ENCODE results near the gene GULP1.
A peak's percentile ranks its signal among the peaks of the same experiment; 100 is the strongest.
"Not testable (repeated sequence)": the region's sequence is repeated elsewhere in the genome, so short reads cannot be mapped to it uniquely, and the experiment has no call there.

Gene GULP1, protein sequence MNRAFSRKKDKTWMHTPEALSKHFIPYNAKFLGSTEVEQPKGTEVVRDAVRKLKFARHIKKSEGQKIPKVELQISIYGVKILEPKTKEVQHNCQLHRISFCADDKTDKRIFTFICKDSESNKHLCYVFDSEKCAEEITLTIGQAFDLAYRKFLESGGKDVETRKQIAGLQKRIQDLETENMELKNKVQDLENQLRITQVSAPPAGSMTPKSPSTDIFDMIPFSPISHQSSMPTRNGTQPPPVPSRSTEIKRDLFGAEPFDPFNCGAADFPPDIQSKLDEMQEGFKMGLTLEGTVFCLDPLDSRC

DNA sequence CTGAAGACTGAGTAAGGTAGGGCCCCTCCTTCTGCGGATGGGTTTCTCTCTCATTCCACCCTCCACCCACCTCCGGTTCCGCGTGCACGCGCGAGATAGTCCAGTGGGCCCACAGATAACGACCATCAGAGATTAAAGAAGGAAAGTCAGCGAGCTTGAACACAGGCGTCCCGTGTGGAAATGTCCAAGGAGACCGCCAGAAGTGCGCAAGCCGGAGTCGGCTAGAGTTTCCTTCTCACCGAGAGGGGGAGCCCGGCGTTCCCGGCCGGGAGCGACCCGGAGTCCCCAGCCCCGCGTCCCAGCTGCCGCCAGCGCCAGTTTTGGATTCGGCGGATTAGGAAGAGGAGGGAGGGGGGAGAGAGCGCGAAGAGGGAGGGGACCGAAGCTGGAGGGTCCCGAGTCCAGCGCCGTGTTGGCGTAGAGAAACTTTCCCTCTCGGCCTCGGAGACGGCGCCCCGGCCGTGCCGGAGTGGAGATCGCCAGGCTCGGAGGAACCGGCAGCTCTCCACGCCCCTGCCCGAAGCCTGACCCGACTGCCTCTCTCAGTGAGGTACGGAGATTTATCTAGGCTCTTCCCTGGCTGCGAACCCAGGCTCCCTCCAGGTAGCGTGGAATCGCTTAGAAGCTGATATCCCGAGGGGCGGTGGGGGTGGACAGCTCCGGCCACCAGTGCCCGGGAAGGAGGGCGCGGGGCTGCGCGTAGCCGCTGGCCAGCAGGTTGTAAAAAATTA is at the start of gene GULP1:
Gene GULP1 (plus strand): TSS at position 258 of the 731 bp plus-strand sequence. CDS start 185,829 bp downstream, outside the sequence.
- DNase-seq, result peak; percentile 47

GRCh38 chr2:188243381-188243780 is 48.3 kb upstream of the GULP1 start:
- DNase-seq, result no peak

DNA sequence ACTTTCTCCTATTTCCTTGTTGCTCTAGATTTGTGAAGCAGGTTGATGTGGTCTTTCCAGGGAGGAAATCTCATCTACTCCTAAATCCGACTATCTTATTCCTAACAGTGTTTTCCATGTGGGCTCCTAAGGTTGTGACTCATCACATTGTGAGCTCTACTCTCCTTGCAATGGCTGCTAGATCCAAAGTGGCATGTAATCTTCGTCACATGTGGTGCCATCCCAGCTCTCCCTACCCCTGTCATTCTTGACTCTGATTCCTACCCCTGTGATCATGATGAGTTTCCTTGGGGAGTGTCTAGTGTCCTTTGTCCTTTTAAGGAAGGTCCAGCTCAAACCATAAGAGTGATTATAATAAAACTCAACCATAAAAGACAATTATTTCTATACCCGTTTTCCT is 47.3 kb upstream of the GULP1 start:
- DNase-seq, result no peak

DNA sequence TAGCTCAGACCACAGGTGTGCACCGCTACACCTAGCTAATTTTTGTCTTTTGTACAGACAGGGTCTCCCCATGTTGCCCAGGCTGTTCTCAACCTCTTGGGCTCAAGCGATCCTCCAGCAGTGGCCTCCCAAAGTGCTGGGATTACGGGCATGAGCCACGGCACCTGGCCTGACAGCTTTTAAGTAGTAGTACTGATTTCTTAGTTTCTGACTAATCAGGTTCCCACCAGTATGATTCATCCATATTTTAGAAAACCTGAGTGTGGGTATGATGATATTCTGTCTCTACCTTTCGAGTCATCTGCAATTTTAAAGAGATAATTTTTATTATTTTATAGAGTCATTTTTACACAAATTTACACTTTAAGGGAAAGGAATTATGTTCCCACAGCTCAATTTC is 46.4 kb upstream of the GULP1 start:
- DNase-seq, result no peak

- DNase-seq, result no peak
Observed at GRCh38 chr2:188248513-188248912, 43.2 kb upstream of the GULP1 start.

DNA sequence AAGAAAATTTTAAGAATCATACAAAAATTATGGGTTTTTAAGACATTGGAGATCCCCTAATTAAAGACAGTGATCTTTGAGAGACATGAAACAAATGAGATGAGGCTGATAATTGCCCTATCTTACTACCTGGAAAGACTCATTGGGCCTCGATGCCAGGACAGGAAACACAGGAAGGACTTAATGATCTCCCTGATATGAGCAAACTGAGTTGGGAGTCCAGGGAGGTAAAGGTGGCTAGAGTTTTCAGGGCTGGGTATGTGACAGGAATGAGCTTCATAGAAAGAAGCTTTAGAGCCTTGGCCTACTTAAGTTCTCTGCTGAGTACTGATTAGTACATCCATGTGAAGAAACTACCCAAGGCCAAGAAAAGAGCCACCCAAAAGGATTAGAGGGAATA is 40.6 kb upstream of the GULP1 start:
- DNase-seq, result no peak

DNA sequence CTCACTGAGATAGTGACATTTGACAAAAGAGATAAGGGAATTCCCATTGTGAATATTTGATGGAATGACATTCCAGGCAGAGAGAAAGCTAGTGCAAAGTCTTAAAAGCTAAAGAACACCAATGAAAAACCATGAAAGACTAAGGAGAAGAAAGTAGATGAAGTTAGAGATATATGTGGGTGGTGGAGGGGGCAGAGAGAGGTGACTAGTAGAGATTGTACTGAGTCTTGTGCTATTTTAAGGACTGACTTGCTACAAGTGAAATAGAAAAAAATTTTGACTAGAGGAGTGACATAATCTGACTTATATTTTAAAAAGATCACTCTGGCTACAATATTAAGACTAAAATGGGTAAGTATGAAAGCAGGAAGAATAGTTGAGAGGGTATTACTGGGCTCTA is 35.3 kb upstream of the GULP1 start:
- DNase-seq, result no peak

- no peak for DNase-seq
Observed at GRCh38 chr2:188265315-188265714, 26.4 kb upstream of the GULP1 start.

DNA sequence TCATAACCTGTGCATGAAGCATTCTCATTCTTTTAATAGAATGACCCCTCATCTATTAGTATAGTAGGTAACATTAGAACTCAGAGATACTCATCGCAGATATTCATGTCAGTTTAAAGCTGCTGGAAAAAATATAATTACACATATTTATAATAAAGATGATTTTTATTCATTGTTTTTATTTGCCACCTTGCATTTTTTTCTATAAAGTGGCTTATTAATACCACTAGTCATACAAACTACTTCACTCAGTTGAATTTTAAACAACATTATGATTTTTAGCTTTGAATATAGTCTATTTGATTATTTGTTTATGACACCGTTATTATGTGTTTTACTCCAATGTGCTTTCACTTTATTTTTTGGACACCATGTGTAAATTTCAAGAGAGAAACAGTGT is 23.9 kb upstream of the GULP1 start:
- DNase-seq, result no peak

DNA sequence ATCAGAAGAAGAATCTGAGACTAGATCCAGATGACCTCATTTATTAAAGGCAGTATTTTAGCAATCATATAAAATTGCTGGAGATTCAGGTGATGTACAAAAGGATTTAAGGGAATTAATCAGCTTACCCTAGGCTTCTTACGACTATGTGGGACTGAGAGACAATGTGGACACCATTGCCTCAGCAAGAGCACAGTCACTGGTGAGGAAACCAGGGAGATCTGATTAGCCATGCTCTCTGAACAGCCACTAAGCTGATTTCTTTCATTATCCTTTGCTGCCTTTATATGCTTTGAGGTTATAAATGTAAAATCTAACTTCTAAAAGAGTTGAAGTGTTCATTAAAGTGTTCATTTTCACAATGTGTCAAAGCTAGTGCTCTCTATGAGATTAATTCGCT is 22.7 kb upstream of the GULP1 start:
- no peak for DNase-seq

GRCh38 chr2:188272121-188272520 is 19.6 kb upstream of the GULP1 start:
- DNase-seq, result no peak

GRCh38 chr2:188274274-188274673 is 17.4 kb upstream of the GULP1 start:
- no peak for DNase-seq

DNA sequence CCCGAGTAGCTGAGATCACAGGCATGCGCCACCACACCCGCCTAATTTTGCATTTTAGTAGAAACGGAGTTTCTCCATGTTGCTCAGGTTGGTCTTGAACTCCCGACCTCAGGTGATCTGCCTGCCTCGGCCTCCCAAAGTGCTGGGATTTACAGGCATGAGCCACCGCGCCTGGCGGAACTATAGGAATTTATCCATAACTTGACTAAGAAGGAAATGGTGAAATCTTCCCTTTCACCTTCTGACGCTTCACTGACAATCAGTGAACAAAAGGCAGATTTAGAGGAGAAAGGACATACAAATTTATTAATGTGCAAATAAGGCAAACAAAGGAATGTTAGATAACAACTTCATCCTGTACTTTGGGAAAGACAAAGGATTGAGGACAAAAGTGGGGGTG is 15.4 kb upstream of the GULP1 start:
- DNase-seq, result no peak

- no peak for DNase-seq
Observed at GRCh38 chr2:188277786-188278185, 13.9 kb upstream of the GULP1 start.

DNA sequence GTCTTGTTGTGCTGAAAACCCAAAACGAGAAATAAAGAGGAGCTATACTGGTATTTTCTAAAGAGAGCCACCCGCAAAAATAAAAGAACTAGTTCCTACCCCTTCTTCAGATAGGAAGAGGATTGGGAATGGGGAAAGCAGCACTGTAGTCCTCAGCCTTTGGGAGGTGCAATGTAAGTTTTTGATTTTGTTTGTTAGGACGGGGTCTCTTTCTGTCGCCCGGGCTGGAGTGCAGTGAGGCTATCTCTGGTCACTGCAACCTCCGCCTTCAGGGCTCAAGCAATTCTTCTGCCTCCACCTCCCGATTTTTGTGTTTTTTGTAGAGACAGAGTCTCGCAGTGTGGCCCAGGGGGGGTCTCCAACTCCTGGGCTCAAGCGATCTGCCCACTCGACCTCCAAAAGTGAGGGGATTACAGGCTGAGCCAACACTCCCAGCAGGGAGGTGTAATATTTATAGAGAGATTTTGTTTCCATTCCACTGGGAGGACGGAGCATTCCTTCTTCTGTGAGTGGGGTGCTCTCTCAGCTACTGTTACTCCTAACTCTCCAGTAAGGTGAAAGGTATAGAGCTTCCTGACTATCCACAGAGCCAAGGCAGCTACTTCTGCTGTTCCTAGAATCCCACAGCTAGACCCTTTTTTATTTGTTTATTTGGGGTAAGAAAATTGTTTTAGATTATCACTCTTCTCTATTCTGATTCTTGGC is 13.1 kb upstream of the GULP1 start:
- DNase-seq, result no peak

- no peak for DNase-seq
Observed at GRCh38 chr2:188279093-188279445, 12.6 kb upstream of the GULP1 start.

- DNase-seq, result no peak
Observed at GRCh38 chr2:188280811-188281222, 10.9 kb upstream of the GULP1 start.

GRCh38 chr2:188282907-188283306 is 8.8 kb upstream of the GULP1 start:
- DNase-seq, result no peak

DNA sequence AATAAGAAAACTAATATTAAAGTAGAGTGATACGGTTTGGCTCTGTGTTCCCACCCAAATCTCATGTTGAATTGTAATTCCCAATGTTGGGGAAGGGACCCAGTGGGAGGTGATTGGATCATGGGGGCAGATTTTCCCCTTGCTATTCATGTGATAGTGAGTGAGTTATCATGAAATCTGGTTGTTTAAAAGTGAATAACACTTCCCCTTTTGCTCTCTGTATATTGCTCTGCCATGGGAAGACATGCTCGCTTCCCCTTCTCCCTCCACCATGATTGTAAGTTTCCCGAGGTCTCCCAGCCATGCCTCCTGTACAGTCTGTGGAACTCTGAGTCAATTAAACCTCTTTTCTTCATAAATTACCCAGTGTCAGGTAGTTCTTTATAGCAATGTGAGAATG is 7.4 kb upstream of the GULP1 start:
- not testable (repeated sequence) for DNase-seq

- DNase-seq, result peak; percentile 62
Observed at GRCh38 chr2:188285049-188285448, 6.6 kb upstream of the GULP1 start.

GRCh38 chr2:188285774-188286173 is 5.9 kb upstream of the GULP1 start:
- DNase-seq, result peak; percentile 42

DNA sequence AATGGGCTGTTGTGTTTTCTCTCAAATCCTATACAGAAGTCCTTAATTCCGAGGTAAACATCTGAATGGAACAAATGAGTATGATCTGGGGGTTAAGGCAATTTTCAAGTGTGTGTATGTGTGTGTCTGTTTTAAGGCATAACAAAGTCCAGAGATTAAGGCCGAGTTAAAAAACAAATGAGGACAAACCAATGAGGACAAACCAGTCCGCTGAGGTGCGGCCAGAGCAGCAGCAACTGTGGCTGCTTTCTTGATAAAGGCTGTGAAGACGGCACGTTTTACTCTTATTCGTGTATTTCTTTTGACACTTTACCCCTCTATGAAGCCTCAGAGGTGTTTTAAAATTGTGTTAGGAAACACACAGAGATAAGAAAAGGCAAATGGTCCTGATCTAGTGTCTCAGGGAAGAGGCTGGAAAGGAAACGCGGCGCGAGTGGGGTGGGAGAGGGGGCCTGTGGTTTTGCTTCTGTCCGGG is 495 bp upstream of the GULP1 start:
- DNase-seq, result no peak

DNA sequence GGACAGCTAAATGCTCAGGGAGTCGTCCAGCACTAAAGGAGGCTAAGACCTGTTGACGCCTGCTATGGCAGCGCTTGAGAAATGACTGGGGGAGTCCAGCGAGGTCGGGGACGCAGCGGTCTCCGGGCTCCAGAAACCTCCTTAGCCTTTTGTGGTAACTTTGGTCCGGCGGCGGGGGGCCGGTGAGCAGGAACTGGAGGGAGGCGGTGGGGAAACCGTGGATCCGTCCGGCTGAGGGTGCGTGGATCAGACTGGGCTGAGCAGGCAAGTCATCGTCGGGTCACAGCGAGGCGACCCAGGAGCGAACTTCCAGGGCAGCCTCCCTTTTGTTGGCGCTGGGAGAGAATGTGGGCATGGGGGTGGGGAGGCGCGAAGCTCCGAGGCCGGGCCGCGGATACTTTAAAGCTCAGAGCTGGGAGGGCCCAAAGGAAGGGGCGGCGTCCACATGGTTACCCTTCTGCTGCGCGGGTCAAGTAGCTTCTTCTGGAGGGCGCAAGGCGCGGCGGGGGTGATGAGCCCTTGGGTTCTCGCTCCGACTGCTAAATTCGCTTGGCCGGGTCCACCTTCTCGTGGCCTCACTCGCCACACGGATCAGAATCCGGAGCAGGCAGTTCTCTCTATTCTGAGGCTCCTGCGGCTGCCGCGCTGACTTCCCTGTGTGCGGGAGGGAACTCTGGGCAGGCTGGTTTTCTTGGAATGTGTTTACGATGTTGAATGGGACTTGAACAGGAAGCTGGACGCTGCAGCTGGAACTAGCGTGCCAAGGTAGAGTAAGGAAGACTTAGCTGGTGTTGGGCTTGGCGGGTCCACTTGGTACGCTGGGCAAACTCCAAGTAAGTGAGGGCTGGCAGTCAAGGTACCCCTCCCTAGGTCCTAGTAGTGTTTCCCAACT is 920 bp downstream of the GULP1 start:
- DNase-seq, result peak; percentile 79
